Muscle of back (tissue), 13 donors: Measurements from ENCODE around the gene LPAR4. TPM values are rescaled to one million over a fixed set of nuclear protein-coding genes. Genes with fewer than 3 reads are reported as not detected.
"Not testable (repeated sequence)": the region's sequence is repeated elsewhere in the genome, so short reads cannot be mapped to it uniquely, and the experiment has no call there.

ENCODE experiments used
- DNase-seq, 3 donors: peaks; one replicate each; pipeline versions ENCODE4 v3.0.0 to v3.0.0-alpha.2; 2013
- long read RNA-seq, 9 donors: transcript quantifications; one replicate each; lab custom pipeline, GENCODE V29; 2026
- polyA plus RNA-seq, 10 donors: library from polyadenylated mRNA; unstranded; fragments of 120-200 nt; gene quantifications; one replicate each; pipeline ENCODE4 v1.2.1, GENCODE V29; 2013; ENCODE audit not compliant: insufficient read length in 10 of 10

LPAR4 gene
- 10 to 100 TPM; 35.4 to 57.1 (median 45.1) TPM for polyA plus RNA-seq
- long read RNA-seq, donor 1, partial matches to known transcripts, result 13 of 20 reads
- long read RNA-seq, donor 1, other reads (novel, unspliced or antisense), result 0 of 20 reads
- long read RNA-seq, donor 2, partial matches to known transcripts, result 0 of 4 reads
- long read RNA-seq, donor 2, other reads (novel, unspliced or antisense), result 0 of 4 reads
- long read RNA-seq, donor 3, result 0 reads
- long read RNA-seq, donor 4, partial matches to known transcripts, result 0 of 1 reads
- long read RNA-seq, donor 4, other reads (novel, unspliced or antisense), result 0 of 1 reads
- long read RNA-seq, donor 5, partial matches to known transcripts, result 28 of 32 reads
- long read RNA-seq, donor 5, other reads (novel, unspliced or antisense), result 0 of 32 reads
- long read RNA-seq, donor 6, partial matches to known transcripts, result 0 of 3 reads
- long read RNA-seq, donor 6, other reads (novel, unspliced or antisense), result 0 of 3 reads
- long read RNA-seq, donor 7, transcript LPAR4-205 (5 exons, 2,155 nt), result major isoform, 7 of 9 reads
- long read RNA-seq, donor 7, partial matches to known transcripts, result 0 of 9 reads
- long read RNA-seq, donor 7, other reads (novel, unspliced or antisense), result 0 of 9 reads
- long read RNA-seq, donor 8, partial matches to known transcripts, result 9 of 12 reads
- long read RNA-seq, donor 8, other reads (novel, unspliced or antisense), result 0 of 12 reads
- long read RNA-seq, donor 9, partial matches to known transcripts, result 0 of 1 reads
- long read RNA-seq, donor 9, other reads (novel, unspliced or antisense), result 0 of 1 reads

DNA sequence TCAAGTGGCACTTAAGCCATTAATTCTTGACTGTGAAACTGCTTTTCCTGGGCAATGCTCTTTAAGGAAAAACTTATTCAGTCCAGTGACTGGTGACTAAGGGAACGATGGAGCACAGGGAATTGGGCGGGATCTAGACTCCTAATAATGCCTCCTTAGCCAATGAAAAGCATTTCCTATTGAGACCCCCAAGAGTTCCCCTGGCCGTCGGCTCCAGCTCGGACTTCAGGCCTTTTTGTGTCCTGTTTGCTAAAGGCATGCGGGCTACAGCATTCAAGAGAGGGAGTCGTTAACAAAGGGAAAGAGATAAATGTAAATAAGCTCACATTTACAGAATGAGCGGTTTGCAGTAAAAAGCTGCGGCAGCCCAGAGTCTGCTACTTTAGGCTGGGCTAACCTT, at the start of gene LPAR4:
TSS of gene LPAR4 (plus strand) at position 232 of the 400 bp plus-strand sequence. CDS start 7,150 bp downstream, outside the sequence.
- peak; percentile 46 to 86 (median 58) for DNase-seq

DNA sequence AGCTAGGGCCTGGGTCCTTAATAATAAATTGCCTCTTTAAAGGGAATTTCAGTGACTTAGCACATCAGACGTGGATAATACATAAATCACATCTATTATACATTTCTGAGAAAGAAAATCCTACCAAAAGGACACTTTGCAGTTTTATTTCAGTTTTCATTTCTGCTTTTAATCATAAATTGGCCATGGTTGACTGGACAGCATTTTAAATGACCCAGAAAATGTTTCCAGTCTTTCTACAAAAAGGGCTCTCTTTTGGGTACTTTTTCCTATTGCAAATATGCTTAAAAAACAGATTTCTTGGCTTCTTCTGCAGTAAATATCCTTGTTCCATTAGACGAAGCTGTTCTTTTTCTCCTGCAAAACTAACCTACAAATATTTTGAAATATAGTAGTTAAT, 41.4 kb upstream of the LPAR4 start:
- DNase-seq, result peak in 1 of 3 donors; percentile 65

- DNase-seq, result peak in 2 of 3 donors; percentile 51 to 82
These were observed 39.3 kb upstream of the LPAR4 start for GRCh38 chrX:78708262-78708661.

- DNase-seq, result peak; percentile 70 to 91 (median 81)
These were observed 38.7 kb upstream of the LPAR4 start for GRCh38 chrX:78708816-78709215.

DNA sequence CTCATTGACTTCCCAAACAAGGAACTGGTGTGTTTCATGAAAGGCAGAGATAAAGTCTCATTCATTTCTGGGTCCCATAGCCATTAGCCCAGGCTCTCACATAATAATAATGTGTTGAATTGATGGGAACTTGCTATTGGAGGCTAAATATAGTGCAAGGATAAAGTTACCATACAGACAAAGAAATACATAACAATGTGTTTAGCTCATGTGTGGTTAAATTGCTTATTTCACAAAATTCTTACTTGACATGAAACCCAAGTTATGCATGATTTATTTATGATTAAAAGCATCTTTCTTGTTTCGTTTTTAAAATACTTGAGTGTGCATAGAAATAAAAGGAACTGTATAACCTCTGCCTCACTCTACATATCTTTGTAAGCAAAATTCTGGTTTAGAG, 37.3 kb upstream of the LPAR4 start:
- no peak for DNase-seq

- no peak for DNase-seq
These were observed 35.2 kb upstream of the LPAR4 start for GRCh38 chrX:78712336-78712735.

GRCh38 chrX:78725287-78725686, 22.2 kb upstream of the LPAR4 start:
- no peak for DNase-seq

DNA sequence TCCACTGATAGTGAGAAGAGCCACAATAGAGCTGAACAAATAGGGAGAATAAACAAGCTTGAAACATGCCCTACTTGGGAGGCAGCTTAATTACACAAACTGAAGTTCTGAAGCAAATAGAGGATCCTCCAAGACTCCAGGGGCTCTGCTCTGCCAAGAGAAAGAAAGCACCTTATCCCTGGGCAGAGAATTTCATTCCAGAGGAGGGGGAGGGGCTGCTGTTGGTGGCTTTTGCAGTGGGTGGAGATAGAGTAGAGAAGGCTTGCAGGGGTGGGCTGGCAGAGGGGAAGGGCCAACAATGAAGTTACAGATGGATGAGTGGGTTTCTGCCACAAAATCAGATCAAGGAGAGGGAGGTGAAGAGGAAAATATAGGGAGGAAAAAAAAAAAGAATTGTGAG, 1.0 kb upstream of the LPAR4 start:
- DNase-seq, result no peak

- peak in 2 of 3 donors; percentile 22 to 59 for DNase-seq
These were observed 451 bp downstream of the LPAR4 start for GRCh38 chrX:78747971-78748370.

- DNase-seq, result peak in 2 of 3 donors; percentile 18 to 47
These were observed 1.3 kb downstream of the LPAR4 start for GRCh38 chrX:78748846-78749245.

- DNase-seq, result no peak
These were observed 6.1 kb downstream of the LPAR4 start for GRCh38 chrX:78753571-78753970.

DNA sequence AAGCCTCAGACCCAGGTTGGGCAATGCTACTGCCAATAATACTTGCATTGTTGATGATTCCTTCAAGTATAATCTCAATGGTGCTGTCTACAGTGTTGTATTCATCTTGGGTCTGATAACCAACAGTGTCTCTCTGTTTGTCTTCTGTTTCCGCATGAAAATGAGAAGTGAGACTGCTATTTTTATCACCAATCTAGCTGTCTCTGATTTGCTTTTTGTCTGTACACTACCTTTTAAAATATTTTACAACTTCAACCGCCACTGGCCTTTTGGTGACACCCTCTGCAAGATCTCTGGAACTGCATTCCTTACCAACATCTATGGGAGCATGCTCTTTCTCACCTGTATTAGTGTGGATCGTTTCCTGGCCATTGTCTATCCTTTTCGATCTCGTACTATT, 7.4 kb downstream of the LPAR4 start:
- no peak for DNase-seq

GRCh38 chrX:78759081-78759480, 11.6 kb downstream of the LPAR4 start:
- no peak for DNase-seq

DNA sequence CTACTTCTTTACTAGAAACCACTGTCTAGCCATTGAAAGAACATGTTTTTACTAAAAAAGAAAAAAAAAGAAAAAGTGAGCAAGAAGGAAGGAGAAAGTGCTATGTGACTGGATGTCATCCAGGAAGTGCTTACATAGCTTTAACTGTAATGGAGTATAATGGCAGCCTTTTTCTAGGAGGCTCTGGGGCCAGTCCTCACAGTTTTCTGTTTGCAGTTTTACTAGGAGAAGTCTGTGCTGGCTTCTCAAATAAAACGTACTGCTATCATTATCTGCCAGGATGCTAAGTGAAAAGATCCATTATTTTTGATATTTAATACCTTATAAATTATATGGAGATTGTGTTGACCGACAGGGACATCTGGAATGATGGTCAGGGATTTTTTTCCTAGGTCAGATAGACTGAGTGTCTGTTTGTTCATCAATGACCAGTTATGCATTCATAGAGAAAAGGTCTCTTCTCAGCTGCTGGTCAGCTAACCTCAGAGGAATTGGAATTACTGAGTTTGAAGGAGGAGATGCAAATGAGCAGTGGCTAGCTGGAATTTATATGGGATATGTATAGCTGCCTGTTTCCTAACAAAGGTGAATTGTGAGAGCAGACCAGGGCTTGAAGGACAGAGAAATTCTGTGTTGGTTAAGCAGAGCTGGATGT, 21.7 kb downstream of the LPAR4 start:
- DNase-seq, result peak in 2 of 3 donors; percentile 24 to 39

DNA sequence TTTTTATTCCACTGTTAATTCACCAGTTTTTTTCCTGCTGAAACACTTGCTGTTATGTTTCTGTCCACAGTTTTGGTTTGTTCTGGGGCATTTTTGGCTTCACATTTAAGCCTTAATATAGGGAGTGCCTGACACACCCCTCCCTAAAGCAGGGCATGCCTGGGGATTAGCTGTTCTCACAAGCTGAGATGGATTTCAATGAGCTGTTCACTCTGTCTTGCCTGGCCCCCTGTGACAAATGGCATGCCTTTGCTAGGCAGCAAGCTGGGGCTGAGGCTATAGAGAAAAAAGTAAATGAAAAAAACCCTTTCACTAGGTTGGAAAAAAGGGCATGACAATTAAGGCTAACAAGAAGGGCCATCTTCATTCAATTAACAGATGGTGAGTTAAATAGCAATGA, 22.4 kb downstream of the LPAR4 start:
- peak; percentile 36 to 52 (median 47) for DNase-seq

DNA sequence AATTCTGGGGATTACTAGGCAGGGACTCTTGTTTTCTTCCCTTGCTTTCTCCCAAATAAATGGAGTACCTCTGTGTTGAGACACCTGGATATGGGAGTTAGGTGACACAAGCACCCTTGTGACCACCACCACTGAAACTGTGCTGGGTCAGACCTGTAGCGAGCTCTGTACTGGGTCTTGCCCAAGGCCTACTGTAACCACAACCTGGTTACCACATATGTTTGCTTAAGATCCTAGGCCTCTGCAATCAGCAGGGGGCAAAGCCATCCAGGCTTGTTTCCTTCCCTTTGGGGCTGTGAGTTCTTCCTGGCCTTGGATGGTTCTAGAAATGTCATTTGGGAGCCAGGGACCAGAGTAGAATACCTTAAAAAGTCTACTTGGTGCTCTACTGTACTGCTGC, 49.4 kb downstream of the LPAR4 start:
- no peak for DNase-seq

DNA sequence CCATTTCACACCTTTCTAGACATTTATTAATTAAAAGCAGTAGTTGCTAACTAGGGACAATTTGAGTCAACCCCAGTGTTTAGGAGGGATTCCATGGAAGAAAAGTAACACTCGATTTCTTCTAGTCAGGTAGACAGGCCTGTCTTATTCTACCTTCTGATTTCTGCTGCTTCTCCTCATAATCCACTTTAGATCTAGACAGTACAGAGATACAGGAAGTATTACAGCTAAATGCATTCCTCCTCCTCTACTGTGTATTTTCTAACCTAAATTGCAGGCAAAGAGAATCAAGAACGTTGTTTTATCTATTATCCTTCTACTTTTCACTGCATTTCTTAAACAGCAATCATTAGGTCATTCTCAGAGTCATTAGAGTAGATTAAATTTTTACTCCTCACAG, 52.6 kb downstream of the LPAR4 start:
- DNase-seq, result no peak

- DNase-seq, result no peak
These were observed 53.2 kb downstream of the LPAR4 start for GRCh38 chrX:78800694-78801093.

- no peak for DNase-seq
These were observed 54.0 kb downstream of the LPAR4 start for GRCh38 chrX:78801522-78801921.

DNA sequence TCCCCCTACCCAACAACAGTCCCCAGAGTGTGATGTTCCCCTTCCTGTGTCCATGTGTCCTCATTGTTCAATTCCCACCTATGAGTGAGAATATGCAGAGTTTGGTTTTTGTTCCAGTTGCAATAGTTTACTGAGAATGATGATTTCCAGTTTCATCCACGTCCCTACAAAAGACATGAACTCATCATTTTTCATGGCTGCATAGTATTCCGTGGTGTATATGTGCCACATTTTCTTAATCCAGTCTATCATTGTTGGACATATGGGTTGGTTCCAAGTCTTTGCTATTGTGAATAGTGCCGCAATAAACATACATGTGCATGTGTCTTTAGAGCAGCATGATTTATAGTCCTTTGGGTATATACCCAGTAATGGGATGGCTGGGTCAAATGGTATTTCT, 55.0 kb downstream of the LPAR4 start:
- DNase-seq, result not testable (repeated sequence)
